HEK293 (cell line): ENCODE measurements around the gene RBM39.

ENCODE experiments used
- SCRT2 ChIP-seq: fragments of 450-650 bp; formaldehyde crosslinking; IDR thresholded peaks from 2 replicates; pipeline ENCODE4 v1.5.1; 2016; ENCODE audit warnings: missing biosample characterization, missing genetic modification characterization
- SETDB1 ChIP-seq: IDR thresholded peaks from one replicate; pipeline ENCODE4 v1.6.1; 2017; ENCODE audit warnings: mild to moderate bottlenecking, low read length, moderate library complexity, mixed read lengths; ENCODE audit not compliant: insufficient read length
- ZNF132 ChIP-seq: fragments of 450-650 bp; formaldehyde crosslinking; IDR thresholded peaks from 2 replicates; pipeline ENCODE4 v1.5.1; 2017; ENCODE audit warnings: missing biosample characterization, missing genetic modification characterization, borderline replicate concordance
- ZNF16 ChIP-seq: fragments of 450-650 bp; formaldehyde crosslinking; IDR thresholded peaks from 2 replicates; pipeline ENCODE4 v1.5.1; 2016; ENCODE audit warnings: low read depth, missing biosample characterization, missing genetic modification characterization
- ZNF248 ChIP-seq: fragments of 450-650 bp; formaldehyde crosslinking; IDR thresholded peaks from 2 replicates; pipeline ENCODE4 v1.5.1; 2017; ENCODE audit warnings: missing biosample characterization, missing genetic modification characterization
- ZNF423 ChIP-seq: fragments of 450-650 bp; formaldehyde crosslinking; IDR thresholded peaks from 2 replicates; pipeline ENCODE4 v1.5.1; 2016; ENCODE audit warnings: missing biosample characterization, missing genetic modification characterization
- ZNF558 ChIP-seq: fragments of 450-650 bp; formaldehyde crosslinking; IDR thresholded peaks from 2 replicates; pipeline ENCODE4 v1.5.1; 2016; ENCODE audit warnings: missing biosample characterization, missing genetic modification characterization
- TF ChIP-seq, protein P1 (sequence below): fragments of 450-650 bp; formaldehyde crosslinking; conservative IDR thresholded peaks from 2 replicates; pipeline ENCODE4 v1.5.1; 2016; ENCODE audit warnings: low read depth, missing biosample characterization, missing genetic modification characterization
- TF ChIP-seq, protein P2 (sequence below): fragments of 450-650 bp; formaldehyde crosslinking; IDR thresholded peaks from 2 replicates; pipeline ENCODE4 v1.5.1; 2016; ENCODE audit warnings: missing biosample characterization, missing genetic modification characterization
- TF ChIP-seq, protein P3 (sequence below): fragments of 450-650 bp; formaldehyde crosslinking; IDR thresholded peaks from 2 replicates; pipeline ENCODE4 v1.5.1; 2016; ENCODE audit warnings: missing biosample characterization, missing genetic modification characterization
- TF ChIP-seq, protein P4 (sequence below): fragments of 450-650 bp; formaldehyde crosslinking; IDR thresholded peaks from 2 replicates; pipeline ENCODE4 v1.5.1; 2016; ENCODE audit warnings: missing biosample characterization, missing genetic modification characterization, low read depth

DNA sequence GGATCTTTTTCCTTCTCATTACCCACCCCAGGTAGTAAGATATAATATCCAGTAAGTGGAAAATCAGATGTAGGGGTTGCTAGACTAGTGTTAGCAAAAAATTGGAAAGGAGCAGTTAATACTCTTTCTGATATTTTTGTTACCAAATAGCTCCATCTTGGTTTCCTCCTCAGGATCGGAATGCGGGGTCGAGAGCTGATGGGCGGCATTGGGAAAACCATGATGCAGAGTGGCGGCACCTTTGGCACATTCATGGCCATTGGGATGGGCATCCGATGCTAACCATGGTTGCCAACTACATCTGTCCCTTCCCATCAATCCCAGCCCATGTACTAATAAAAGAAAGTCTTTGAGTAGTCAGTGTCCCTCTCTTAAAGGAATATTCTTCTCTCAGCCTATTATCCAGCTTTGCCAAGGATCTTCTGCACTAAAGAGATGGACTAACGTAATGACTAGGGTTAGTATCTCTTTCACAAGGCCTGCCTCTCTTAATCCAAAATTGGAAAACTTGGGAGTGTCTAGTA is 41.4 kb downstream of the RBM39 start:
- TF ChIP-seq ZNF248 (tag by site-specific recombination) (no peak), ZNF423 (tag by site-specific recombination) (no peak), SCRT2 (no peak), ZNF132 (tag by site-specific recombination) (no peak), SETDB1 (no peak), ZNF16 (tag by site-specific recombination) (no peak), ZNF558 (tag by site-specific recombination) (no peak)
- TF ChIP-seq, protein P1, sequence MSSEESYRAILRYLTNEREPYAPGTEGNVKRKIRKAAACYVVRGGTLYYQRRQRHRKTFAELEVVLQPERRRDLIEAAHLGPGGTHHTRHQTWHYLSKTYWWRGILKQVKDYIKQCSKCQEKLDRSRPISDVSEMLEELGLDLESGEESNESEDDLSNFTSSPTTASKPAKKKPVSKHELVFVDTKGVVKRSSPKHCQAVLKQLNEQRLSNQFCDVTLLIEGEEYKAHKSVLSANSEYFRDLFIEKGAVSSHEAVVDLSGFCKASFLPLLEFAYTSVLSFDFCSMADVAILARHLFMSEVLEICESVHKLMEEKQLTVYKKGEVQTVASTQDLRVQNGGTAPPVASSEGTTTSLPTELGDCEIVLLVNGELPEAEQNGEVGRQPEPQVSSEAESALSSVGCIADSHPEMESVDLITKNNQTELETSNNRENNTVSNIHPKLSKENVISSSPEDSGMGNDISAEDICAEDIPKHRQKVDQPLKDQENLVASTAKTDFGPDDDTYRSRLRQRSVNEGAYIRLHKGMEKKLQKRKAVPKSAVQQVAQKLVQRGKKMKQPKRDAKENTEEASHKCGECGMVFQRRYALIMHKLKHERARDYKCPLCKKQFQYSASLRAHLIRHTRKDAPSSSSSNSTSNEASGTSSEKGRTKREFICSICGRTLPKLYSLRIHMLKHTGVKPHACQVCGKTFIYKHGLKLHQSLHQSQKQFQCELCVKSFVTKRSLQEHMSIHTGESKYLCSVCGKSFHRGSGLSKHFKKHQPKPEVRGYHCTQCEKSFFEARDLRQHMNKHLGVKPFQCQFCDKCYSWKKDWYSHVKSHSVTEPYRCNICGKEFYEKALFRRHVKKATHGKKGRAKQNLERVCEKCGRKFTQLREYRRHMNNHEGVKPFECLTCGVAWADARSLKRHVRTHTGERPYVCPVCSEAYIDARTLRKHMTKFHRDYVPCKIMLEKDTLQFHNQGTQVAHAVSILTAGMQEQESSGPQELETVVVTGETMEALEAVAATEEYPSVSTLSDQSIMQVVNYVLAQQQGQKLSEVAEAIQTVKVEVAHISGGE (tag by site-specific recombination) = no peak
- TF ChIP-seq, protein P2, sequence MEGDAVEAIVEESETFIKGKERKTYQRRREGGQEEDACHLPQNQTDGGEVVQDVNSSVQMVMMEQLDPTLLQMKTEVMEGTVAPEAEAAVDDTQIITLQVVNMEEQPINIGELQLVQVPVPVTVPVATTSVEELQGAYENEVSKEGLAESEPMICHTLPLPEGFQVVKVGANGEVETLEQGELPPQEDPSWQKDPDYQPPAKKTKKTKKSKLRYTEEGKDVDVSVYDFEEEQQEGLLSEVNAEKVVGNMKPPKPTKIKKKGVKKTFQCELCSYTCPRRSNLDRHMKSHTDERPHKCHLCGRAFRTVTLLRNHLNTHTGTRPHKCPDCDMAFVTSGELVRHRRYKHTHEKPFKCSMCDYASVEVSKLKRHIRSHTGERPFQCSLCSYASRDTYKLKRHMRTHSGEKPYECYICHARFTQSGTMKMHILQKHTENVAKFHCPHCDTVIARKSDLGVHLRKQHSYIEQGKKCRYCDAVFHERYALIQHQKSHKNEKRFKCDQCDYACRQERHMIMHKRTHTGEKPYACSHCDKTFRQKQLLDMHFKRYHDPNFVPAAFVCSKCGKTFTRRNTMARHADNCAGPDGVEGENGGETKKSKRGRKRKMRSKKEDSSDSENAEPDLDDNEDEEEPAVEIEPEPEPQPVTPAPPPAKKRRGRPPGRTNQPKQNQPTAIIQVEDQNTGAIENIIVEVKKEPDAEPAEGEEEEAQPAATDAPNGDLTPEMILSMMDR (tag by site-specific recombination) = no peak
- TF ChIP-seq, protein P3, sequence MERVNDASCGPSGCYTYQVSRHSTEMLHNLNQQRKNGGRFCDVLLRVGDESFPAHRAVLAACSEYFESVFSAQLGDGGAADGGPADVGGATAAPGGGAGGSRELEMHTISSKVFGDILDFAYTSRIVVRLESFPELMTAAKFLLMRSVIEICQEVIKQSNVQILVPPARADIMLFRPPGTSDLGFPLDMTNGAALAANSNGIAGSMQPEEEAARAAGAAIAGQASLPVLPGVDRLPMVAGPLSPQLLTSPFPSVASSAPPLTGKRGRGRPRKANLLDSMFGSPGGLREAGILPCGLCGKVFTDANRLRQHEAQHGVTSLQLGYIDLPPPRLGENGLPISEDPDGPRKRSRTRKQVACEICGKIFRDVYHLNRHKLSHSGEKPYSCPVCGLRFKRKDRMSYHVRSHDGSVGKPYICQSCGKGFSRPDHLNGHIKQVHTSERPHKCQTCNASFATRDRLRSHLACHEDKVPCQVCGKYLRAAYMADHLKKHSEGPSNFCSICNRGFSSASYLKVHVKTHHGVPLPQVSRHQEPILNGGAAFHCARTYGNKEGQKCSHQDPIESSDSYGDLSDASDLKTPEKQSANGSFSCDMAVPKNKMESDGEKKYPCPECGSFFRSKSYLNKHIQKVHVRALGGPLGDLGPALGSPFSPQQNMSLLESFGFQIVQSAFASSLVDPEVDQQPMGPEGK (tag by site-specific recombination) = no peak
- TF ChIP-seq, protein P4, sequence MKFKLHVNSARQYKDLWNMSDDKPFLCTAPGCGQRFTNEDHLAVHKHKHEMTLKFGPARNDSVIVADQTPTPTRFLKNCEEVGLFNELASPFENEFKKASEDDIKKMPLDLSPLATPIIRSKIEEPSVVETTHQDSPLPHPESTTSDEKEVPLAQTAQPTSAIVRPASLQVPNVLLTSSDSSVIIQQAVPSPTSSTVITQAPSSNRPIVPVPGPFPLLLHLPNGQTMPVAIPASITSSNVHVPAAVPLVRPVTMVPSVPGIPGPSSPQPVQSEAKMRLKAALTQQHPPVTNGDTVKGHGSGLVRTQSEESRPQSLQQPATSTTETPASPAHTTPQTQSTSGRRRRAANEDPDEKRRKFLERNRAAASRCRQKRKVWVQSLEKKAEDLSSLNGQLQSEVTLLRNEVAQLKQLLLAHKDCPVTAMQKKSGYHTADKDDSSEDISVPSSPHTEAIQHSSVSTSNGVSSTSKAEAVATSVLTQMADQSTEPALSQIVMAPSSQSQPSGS (tag by site-specific recombination) = no peak
